HEK293 (cell line): Measurements from ENCODE around the gene VPS29.

Source experiments
- CTCF ChIA-PET: fragments of 350-600 bp; formaldehyde crosslinking; extraction: SDS; loops from one replicate; lab custom pipeline; 2021; ENCODE audit warnings: antibody characterized with exemption; lab: Yijun Ruan, JAX
- POLR2A ChIA-PET: fragments of 300-600 bp; formaldehyde crosslinking; extraction: SDS; loops from one replicate; lab custom pipeline; 2020; ENCODE audit warnings: antibody characterized with exemption, inconsistent platforms; lab: Yijun Ruan, JAX
- H3K27ac ChIP-seq: fragments of 200-500 bp; sonication (Bioruptor generic); 2 replicates; pipeline ENCODE4 v1.5.1; 2014; ENCODE audit warnings: low read depth, low read length, control low read depth, inconsistent platforms; ENCODE audit errors: extremely low read depth
- H3K36me3 ChIP-seq, 2 experiments: fragments of 200-500 bp in 1 of 2; sonication (Bioruptor generic) in 1 of 2; 1 replicate in 1 of 2; 2 replicates in 1 of 2; pipeline ENCODE4 v1.5.1; 2014 to 2017; ENCODE audit warnings: inconsistent platforms in 2 of 2, low read length in 2 of 2; ENCODE audit not compliant: control insufficient read depth in 2 of 2, insufficient read depth in 1 of 2
- H3K4me1 ChIP-seq: fragments of 200-500 bp; sonication (Bioruptor generic); 2 replicates; pipeline ENCODE4 v1.5.1; 2014; ENCODE audit warnings: mild to moderate bottlenecking, low read length, inconsistent platforms; ENCODE audit not compliant: control insufficient read depth, insufficient read depth
- H3K4me3 ChIP-seq: 2 replicates; pipeline ENCODE4 v1.5.1; 2011; ENCODE audit warnings: low read depth, mild to moderate bottlenecking, control low read depth, low read length, moderate library complexity
- H3K9me3 ChIP-seq: fragments of 200-500 bp; sonication (Bioruptor generic); 2 replicates; pipeline ENCODE4 v1.5.1; 2014; ENCODE audit warnings: low read depth, low read length, inconsistent platforms; ENCODE audit not compliant: control insufficient read depth, insufficient read depth
- FEZF1 ChIP-seq: fragments of 450-650 bp; formaldehyde crosslinking; IDR thresholded peaks from 2 replicates; pipeline ENCODE4 v1.5.1; 2016; ENCODE audit warnings: missing biosample characterization, missing genetic modification characterization
- HOXA7 ChIP-seq: sonication (generic); formaldehyde crosslinking; IDR thresholded peaks from 2 replicates; pipeline ENCODE4 v1.8.1; 2022; ENCODE audit warnings: missing genetic modification reagents, borderline replicate concordance
- MYNN ChIP-seq: fragments of 450-650 bp; formaldehyde crosslinking; IDR thresholded peaks from 2 replicates; pipeline ENCODE4 v1.5.1; 2016; ENCODE audit warnings: missing biosample characterization, missing genetic modification characterization, borderline replicate concordance
- SP7 ChIP-seq: fragments of 450-650 bp; formaldehyde crosslinking; IDR thresholded peaks from 2 replicates; pipeline ENCODE4 v1.5.1; 2016; ENCODE audit warnings: missing biosample characterization, missing genetic modification characterization
- YY1 ChIP-seq: fragments of 450-650 bp; formaldehyde crosslinking; IDR thresholded peaks from 2 replicates; pipeline ENCODE4 v1.5.1; 2018; ENCODE audit warnings: missing biosample characterization, missing genetic modification characterization
- ZBTB48 ChIP-seq: fragments of 450-650 bp; formaldehyde crosslinking; IDR thresholded peaks from 2 replicates; pipeline ENCODE4 v1.5.1; 2016; ENCODE audit warnings: missing biosample characterization, missing genetic modification characterization
- ZIC2 ChIP-seq: fragments of 450-650 bp; formaldehyde crosslinking; IDR thresholded peaks from 2 replicates; pipeline ENCODE4 v1.5.1; 2016; ENCODE audit warnings: missing biosample characterization, missing genetic modification characterization
- ZNF155 ChIP-seq: fragments of 450-650 bp; formaldehyde crosslinking; IDR thresholded peaks from 2 replicates; pipeline ENCODE4 v1.5.1; 2016; ENCODE audit warnings: missing biosample characterization, missing genetic modification characterization
- ZNF2 ChIP-seq: fragments of 450-650 bp; formaldehyde crosslinking; IDR thresholded peaks from 2 replicates; pipeline ENCODE4 v1.5.1; 2016; ENCODE audit warnings: missing biosample characterization, missing genetic modification characterization
- ZNF24 ChIP-seq: fragments of 450-650 bp; formaldehyde crosslinking; IDR thresholded peaks from 2 replicates; pipeline ENCODE4 v1.5.1; 2016; ENCODE audit warnings: missing biosample characterization, missing genetic modification characterization
- ZNF302 ChIP-seq: fragments of 450-650 bp; formaldehyde crosslinking; IDR thresholded peaks from 2 replicates; pipeline ENCODE4 v1.5.1; 2016; ENCODE audit warnings: missing biosample characterization, missing genetic modification characterization, low read depth
- ZNF391 ChIP-seq: fragments of 450-650 bp; formaldehyde crosslinking; IDR thresholded peaks from 2 replicates; pipeline ENCODE4 v1.5.1; 2016; ENCODE audit warnings: low read depth, missing biosample characterization, missing genetic modification characterization, borderline replicate concordance
- ZNF433 ChIP-seq: fragments of 450-650 bp; formaldehyde crosslinking; IDR thresholded peaks from 2 replicates; pipeline ENCODE4 v1.5.1; 2016; ENCODE audit warnings: missing biosample characterization, missing genetic modification characterization, low read depth
- ZNF473 ChIP-seq: fragments of 450-650 bp; formaldehyde crosslinking; IDR thresholded peaks from 2 replicates; pipeline ENCODE4 v1.5.1; 2017; ENCODE audit warnings: missing biosample characterization, missing genetic modification characterization
- ZNF585B ChIP-seq: fragments of 450-650 bp; formaldehyde crosslinking; IDR thresholded peaks from 2 replicates; pipeline ENCODE4 v1.5.1; 2016; ENCODE audit warnings: missing biosample characterization, missing genetic modification characterization
- ZNF621 ChIP-seq: fragments of 450-650 bp; formaldehyde crosslinking; IDR thresholded peaks from 2 replicates; pipeline ENCODE4 v1.5.1; 2017; ENCODE audit warnings: missing biosample characterization, missing genetic modification characterization
- ZNF658 ChIP-seq: fragments of 450-650 bp; formaldehyde crosslinking; IDR thresholded peaks from 2 replicates; pipeline ENCODE4; 2016; ENCODE audit warnings: missing biosample characterization, missing genetic modification characterization
- ZNF768 ChIP-seq: fragments of 450-650 bp; formaldehyde crosslinking; IDR thresholded peaks from 2 replicates; pipeline ENCODE4 v1.5.1; 2018; ENCODE audit warnings: missing biosample characterization, mild to moderate bottlenecking, missing genetic modification characterization
- ZNF777 ChIP-seq: fragments of 450-650 bp; formaldehyde crosslinking; IDR thresholded peaks from 2 replicates; pipeline ENCODE4 v1.5.1; 2017; ENCODE audit warnings: missing biosample characterization, missing genetic modification characterization, borderline replicate concordance
- TF ChIP-seq, protein P1 (sequence below): fragments of 450-650 bp; formaldehyde crosslinking; IDR thresholded peaks from 2 replicates; pipeline ENCODE4 v1.5.1; 2017; ENCODE audit warnings: missing biosample characterization, mild to moderate bottlenecking, missing genetic modification characterization, moderate library complexity
- TF ChIP-seq, protein P2 (sequence below): fragments of 450-650 bp; formaldehyde crosslinking; IDR thresholded peaks from 2 replicates; pipeline ENCODE4 v1.5.1; 2016; ENCODE audit warnings: missing biosample characterization, missing genetic modification characterization
- TF ChIP-seq, protein P3 (sequence below): fragments of 450-650 bp; formaldehyde crosslinking; IDR thresholded peaks from 2 replicates; pipeline ENCODE4 v1.5.0; 2017; ENCODE audit warnings: missing biosample characterization, missing genetic modification characterization, borderline replicate concordance
- TF ChIP-seq, protein P4 (sequence below): fragments of 450-650 bp; formaldehyde crosslinking; IDR thresholded peaks from 2 replicates; pipeline ENCODE4 v1.5.1; 2016; ENCODE audit warnings: missing biosample characterization, missing genetic modification characterization
- TF ChIP-seq, protein P5 (sequence below): fragments of 450-650 bp; formaldehyde crosslinking; IDR thresholded peaks from 2 replicates; pipeline ENCODE4 v1.5.1; 2016; ENCODE audit warnings: missing biosample characterization, missing genetic modification characterization
- TF ChIP-seq, protein P6 (sequence below): fragments of 450-650 bp; formaldehyde crosslinking; IDR thresholded peaks from 2 replicates; pipeline ENCODE4 v1.5.1; 2017; ENCODE audit warnings: missing biosample characterization, missing genetic modification characterization

Gene VPS29

DNA sequence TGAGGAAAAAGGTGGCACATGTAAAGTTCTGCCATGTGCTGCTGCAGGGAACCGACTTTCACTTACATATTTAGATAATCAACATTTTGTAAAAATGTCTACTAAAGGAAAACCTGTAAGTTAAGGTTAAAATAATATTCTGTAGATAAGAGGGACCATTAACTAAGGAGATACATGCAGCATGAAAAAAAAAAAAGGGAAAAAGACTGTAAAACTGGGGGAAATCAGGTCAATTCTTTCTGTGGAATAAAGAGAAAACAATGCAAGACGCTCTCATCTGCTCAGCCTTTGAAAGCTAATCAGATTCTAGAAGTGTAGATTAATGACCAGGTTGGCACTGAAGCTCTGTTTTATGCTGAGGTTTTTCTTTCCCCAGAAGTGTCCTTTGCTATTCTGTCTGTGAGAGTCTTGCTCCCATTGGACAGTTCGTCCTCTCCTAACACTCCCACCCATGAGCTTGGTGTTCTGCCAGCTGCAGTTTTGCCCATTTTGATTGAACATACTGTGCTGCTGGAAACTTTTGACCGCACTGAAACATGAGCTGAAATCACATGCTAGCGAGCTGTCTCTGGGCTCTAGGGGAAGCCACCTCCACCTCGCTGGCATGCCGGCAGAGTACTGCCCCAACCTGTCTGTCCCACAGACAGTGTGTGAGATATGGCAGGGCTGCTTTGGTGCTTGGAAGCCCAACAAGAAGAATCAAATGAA lies 41.5 kb upstream of the VPS29 start (continued):
- peak; percentile 81 for TF ChIP-seq FEZF1 (tag by site-specific recombination)
- TF ChIP-seq, protein P1, sequence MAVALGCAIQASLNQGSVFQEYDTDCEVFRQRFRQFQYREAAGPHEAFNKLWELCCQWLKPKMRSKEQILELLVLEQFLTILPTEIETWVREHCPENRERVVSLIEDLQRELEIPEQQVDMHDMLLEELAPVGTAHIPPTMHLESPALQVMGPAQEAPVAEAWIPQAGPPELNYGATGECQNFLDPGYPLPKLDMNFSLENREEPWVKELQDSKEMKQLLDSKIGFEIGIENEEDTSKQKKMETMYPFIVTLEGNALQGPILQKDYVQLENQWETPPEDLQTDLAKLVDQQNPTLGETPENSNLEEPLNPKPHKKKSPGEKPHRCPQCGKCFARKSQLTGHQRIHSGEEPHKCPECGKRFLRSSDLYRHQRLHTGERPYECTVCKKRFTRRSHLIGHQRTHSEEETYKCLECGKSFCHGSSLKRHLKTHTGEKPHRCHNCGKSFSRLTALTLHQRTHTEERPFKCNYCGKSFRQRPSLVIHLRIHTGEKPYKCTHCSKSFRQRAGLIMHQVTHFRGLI (tag by site-specific recombination), result peak; percentile 91
- TF ChIP-seq ZIC2 (tag by site-specific recombination), result peak; percentile 47
- TF ChIP-seq, protein P2, sequence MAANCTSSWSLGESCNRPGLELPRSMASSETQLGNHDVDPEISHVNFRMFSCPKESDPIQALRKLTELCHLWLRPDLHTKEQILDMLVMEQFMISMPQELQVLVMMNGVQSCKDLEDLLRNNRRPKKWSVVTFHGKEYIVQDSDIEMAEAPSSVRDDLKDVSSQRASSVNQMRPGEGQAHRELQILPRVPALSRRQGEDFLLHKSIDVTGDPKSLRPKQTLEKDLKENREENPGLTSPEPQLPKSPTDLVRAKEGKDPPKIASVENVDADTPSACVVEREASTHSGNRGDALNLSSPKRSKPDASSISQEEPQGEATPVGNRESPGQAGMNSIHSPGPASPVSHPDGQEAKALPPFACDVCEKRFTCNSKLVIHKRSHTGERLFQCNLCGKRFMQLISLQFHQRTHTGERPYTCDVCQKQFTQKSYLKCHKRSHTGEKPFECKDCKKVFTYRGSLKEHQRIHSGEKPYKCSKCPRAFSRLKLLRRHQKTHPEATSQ (tag by site-specific recombination), result no peak
- no peak for TF ChIP-seq MYNN (tag by site-specific recombination)
- 0 out of 2 replicates have a peak, but pooled peaks have one; percentile 62 for TF ChIP-seq ZNF2 (tag by site-specific recombination)
- no peak for TF ChIP-seq ZNF585B (tag by site-specific recombination)
- peak; percentile 90 for TF ChIP-seq SP7 (tag by site-specific recombination)
- peak; percentile 99 for TF ChIP-seq ZNF768 (tag by site-specific recombination)
- TF ChIP-seq, protein P3, sequence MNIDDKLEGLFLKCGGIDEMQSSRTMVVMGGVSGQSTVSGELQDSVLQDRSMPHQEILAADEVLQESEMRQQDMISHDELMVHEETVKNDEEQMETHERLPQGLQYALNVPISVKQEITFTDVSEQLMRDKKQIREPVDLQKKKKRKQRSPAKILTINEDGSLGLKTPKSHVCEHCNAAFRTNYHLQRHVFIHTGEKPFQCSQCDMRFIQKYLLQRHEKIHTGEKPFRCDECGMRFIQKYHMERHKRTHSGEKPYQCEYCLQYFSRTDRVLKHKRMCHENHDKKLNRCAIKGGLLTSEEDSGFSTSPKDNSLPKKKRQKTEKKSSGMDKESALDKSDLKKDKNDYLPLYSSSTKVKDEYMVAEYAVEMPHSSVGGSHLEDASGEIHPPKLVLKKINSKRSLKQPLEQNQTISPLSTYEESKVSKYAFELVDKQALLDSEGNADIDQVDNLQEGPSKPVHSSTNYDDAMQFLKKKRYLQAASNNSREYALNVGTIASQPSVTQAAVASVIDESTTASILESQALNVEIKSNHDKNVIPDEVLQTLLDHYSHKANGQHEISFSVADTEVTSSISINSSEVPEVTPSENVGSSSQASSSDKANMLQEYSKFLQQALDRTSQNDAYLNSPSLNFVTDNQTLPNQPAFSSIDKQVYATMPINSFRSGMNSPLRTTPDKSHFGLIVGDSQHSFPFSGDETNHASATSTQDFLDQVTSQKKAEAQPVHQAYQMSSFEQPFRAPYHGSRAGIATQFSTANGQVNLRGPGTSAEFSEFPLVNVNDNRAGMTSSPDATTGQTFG (tag by site-specific recombination), result no peak
- peak; percentile 85; the same call in 1 of the 2 replicates for TF ChIP-seq ZNF24 (tag by site-specific recombination)
- TF ChIP-seq ZNF658, result no peak

DNA sequence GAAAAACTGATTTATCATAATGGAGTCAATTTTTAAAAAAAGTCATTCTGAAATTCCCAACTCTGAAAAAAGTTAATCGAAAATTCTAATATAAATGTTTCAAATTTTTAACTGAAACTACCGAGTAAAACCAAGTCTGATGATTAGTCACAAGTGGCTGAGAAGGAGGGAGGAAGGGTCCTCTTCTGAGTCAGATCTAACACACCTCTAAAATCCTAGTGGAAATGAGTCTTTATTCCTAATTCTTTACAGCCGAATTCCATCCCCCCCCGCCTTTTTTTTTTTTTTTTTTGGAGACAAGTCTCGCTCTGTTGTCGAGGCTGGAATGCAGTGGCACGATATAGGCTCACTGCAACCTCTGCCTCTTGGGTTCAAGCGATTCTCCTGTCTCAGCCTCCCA lies 38.1 kb upstream of the VPS29 start:
- Histone ChIP-seq H3K9me3 (no peaks in the 10 kb centered on the region), H3K4me3 (no peak overlapping the region), H3K36me3 (peaks cover 7 to 34% of the 10 kb centered on the region in 2 experiments), H3K4me1 (peaks cover 33% of the 10 kb centered on the region), H3K27ac (no peak overlapping the region)
- ChIA-PET CTCF (interaction anchor here (1.0 to 1.1 kb wide), 4 partner anchors 11 to 62 kb away, joined by 3 to 4 read pairs (median 3); no protein-coding TSS in a partner anchor), POLR2A (interaction anchor here (0.6 kb wide), 1 partner anchor 35 kb away, joined by 3 read pairs; no protein-coding TSS in a partner anchor)
- TF ChIP-seq, protein P4, sequence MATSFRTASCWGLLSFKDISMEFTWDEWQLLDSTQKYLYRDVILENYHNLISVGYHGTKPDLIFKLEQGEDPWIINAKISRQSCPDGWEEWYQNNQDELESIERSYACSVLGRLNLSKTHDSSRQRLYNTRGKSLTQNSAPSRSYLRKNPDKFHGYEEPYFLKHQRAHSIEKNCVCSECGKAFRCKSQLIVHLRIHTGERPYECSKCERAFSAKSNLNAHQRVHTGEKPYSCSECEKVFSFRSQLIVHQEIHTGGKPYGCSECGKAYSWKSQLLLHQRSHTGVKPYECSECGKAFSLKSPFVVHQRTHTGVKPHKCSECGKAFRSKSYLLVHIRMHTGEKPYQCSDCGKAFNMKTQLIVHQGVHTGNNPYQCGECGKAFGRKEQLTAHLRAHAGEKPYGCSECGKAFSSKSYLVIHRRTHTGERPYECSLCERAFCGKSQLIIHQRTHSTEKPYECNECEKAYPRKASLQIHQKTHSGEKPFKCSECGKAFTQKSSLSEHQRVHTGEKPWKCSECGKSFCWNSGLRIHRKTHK (tag by site-specific recombination), result no peak
- TF ChIP-seq ZNF302 (no peak), ZNF155 (tag by site-specific recombination) (no peak), ZNF621 (no peak), ZNF473 (no peak), YY1 (tag by site-specific recombination) (no peak), ZBTB48 (tag by site-specific recombination) (no peak), ZNF391 (tag by site-specific recombination) (no peak), HOXA7 (no peak), ZNF777 (tag by site-specific recombination) (no peak), ZNF433 (tag by site-specific recombination) (no peak)
- TF ChIP-seq, protein P5, sequence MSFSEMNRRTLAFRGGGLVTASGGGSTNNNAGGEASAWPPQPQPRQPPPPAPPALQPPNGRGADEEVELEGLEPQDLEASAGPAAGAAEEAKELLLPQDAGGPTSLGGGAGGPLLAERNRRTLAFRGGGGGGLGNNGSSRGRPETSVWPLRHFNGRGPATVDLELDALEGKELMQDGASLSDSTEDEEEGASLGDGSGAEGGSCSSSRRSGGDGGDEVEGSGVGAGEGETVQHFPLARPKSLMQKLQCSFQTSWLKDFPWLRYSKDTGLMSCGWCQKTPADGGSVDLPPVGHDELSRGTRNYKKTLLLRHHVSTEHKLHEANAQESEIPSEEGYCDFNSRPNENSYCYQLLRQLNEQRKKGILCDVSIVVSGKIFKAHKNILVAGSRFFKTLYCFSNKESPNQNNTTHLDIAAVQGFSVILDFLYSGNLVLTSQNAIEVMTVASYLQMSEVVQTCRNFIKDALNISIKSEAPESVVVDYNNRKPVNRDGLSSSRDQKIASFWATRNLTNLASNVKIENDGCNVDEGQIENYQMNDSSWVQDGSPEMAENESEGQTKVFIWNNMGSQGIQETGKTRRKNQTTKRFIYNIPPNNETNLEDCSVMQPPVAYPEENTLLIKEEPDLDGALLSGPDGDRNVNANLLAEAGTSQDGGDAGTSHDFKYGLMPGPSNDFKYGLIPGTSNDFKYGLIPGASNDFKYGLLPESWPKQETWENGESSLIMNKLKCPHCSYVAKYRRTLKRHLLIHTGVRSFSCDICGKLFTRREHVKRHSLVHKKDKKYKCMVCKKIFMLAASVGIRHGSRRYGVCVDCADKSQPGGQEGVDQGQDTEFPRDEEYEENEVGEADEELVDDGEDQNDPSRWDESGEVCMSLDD (tag by site-specific recombination), result no peak
- TF ChIP-seq, protein P6, sequence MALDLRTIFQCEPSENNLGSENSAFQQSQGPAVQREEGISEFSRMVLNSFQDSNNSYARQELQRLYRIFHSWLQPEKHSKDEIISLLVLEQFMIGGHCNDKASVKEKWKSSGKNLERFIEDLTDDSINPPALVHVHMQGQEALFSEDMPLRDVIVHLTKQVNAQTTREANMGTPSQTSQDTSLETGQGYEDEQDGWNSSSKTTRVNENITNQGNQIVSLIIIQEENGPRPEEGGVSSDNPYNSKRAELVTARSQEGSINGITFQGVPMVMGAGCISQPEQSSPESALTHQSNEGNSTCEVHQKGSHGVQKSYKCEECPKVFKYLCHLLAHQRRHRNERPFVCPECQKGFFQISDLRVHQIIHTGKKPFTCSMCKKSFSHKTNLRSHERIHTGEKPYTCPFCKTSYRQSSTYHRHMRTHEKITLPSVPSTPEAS, result no peak
